ENCODE measurements around the gene KRT12.

Gene KRT12

GRCh38 chr17:40888196-40888720, 21.2 kb upstream of the KRT12 start:
- ChIA-PET CTCF (no interaction called here), POLR2A (no interaction called here)
- TF ChIP-seq, protein P1, sequence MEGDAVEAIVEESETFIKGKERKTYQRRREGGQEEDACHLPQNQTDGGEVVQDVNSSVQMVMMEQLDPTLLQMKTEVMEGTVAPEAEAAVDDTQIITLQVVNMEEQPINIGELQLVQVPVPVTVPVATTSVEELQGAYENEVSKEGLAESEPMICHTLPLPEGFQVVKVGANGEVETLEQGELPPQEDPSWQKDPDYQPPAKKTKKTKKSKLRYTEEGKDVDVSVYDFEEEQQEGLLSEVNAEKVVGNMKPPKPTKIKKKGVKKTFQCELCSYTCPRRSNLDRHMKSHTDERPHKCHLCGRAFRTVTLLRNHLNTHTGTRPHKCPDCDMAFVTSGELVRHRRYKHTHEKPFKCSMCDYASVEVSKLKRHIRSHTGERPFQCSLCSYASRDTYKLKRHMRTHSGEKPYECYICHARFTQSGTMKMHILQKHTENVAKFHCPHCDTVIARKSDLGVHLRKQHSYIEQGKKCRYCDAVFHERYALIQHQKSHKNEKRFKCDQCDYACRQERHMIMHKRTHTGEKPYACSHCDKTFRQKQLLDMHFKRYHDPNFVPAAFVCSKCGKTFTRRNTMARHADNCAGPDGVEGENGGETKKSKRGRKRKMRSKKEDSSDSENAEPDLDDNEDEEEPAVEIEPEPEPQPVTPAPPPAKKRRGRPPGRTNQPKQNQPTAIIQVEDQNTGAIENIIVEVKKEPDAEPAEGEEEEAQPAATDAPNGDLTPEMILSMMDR (IDR thresholded peaks at IDR 0.05; ENCODE audit: control extremely low read depth, extremely low read depth, low read depth, missing control alignments) = no peak
- no peak for DNase-seq (ENCODE audit: extremely low spot score)

DNA sequence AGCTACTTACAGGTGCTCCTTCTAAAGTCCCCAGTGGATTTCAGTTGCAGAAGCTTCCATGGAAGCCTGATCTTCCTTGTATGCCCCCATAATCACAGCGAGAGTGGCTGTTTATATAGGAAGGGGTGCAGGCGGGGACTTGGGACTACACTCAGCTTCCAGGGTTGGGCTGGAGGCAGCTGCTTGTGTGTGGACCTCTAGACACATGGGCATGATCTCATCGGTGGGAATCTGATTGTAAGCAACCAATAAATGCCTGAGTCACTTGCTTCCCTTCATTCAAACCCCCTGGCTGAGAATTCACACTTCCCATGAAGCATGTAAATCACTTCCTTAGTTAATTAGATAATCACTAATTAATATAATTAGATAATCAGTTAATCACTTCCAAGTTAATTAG, 19.1 kb upstream of the KRT12 start:
- TF ChIP-seq, protein P1 (IDR thresholded peaks at IDR 0.05; ENCODE audit: control extremely low read depth, extremely low read depth, low read depth, missing control alignments) = no peak
- ChIA-PET CTCF (interaction anchor here (1.0 to 1.1 kb wide), 2 partner anchors 662 to 763 kb away, joined by 3 to 5 read pairs; no protein-coding TSS in a partner anchor), POLR2A (no interaction called here)
- DNase-seq (ENCODE audit: extremely low spot score) = no peak

GRCh38 chr17:40884708-40885512, 17.9 kb upstream of the KRT12 start, which contains the start of gene KRT20:
TSS of gene KRT20 (minus strand) at chr17:40885242. CDS start at chr17:40885185, 57 bp downstream.
- no peak for DNase-seq (ENCODE audit: extremely low spot score)
- TF ChIP-seq, protein P1 (IDR thresholded peaks at IDR 0.05; ENCODE audit: control extremely low read depth, extremely low read depth, low read depth, missing control alignments) = no peak
- POLR2A ChIA-PET = no interaction called here
- CTCF ChIA-PET = interaction anchor here (1.2 kb wide), 1 partner anchor 764 kb away, joined by 4 read pairs; no protein-coding TSS in a partner anchor

DNA sequence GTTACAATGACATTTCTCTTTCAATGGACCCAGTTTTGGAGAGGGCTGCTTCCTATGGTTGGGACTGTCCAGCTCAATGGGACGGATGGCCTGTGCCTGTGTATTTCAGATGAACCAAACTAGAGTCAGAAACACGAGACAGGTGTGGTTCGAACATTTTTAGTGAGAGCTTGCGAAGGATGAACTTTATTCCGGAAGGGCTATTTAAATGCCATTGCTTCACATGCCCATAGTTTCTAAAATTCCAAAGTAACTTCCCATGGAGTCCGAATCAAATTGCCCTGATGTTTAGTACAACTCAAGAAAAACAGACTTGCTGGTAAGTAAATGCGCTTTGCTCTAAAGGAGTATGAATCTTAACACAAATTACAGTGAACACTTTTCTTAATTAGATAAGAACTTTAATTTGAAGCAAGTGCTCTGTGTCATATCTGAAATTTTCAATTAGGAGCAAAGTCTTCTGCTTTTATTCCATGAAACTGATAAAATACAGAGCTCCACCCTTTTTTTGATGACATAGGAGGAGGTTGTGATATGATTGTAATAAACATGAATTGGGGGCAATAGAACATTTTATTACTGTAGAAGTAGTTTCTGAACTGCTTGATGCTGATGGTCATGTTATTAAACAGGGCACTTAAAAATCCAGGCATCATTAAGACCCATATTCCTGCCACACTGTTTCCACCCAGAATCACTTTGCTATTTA, 16.8 kb upstream of the KRT12 start:
- ChIA-PET CTCF (interaction anchor here (1.2 kb wide), 2 partner anchors 13 to 765 kb away, joined by 3 to 4 read pairs; no protein-coding TSS in a partner anchor), POLR2A (no interaction called here)
- TF ChIP-seq, protein P1 (IDR thresholded peaks at IDR 0.05; ENCODE audit: control extremely low read depth, extremely low read depth, low read depth, missing control alignments) = no peak
- DNase-seq (ENCODE audit: extremely low spot score) = no peak

GRCh38 chr17:40883031-40883430, 16.0 kb upstream of the KRT12 start:
- ChIA-PET CTCF (interaction anchor here (1.2 kb wide), 1 partner anchor 12 kb away, joined by 3 read pairs; no protein-coding TSS in a partner anchor), POLR2A (no interaction called here)
- TF ChIP-seq, protein P1 (IDR thresholded peaks at IDR 0.05; ENCODE audit: control extremely low read depth, extremely low read depth, low read depth, missing control alignments) = no peak
- no peak for DNase-seq (ENCODE audit: extremely low spot score)

- no peak for DNase-seq (ENCODE audit: extremely low spot score)
- ChIA-PET CTCF (interaction anchor here (1.2 kb wide), 1 partner anchor 23 kb away, joined by 3 read pairs; no protein-coding TSS in a partner anchor), POLR2A (no interaction called here)
- TF ChIP-seq, protein P1 (IDR thresholded peaks at IDR 0.05; ENCODE audit: control extremely low read depth, extremely low read depth, low read depth, missing control alignments) = no peak
Measured at GRCh38 chr17:40879026-40879425, 12.0 kb upstream of the KRT12 start.

Data from GM10248 (cell line).